NCI-H2029 treated with DMSO at 0.1 percent for 48 hours (cell line): ENCODE data around the gene CYTIP.

Source experiments
- DNase-seq: peaks from one replicate; lab custom pipeline; 2025; lab: John Stamatoyannopoulos, UW

The CYTIP gene

DNA sequence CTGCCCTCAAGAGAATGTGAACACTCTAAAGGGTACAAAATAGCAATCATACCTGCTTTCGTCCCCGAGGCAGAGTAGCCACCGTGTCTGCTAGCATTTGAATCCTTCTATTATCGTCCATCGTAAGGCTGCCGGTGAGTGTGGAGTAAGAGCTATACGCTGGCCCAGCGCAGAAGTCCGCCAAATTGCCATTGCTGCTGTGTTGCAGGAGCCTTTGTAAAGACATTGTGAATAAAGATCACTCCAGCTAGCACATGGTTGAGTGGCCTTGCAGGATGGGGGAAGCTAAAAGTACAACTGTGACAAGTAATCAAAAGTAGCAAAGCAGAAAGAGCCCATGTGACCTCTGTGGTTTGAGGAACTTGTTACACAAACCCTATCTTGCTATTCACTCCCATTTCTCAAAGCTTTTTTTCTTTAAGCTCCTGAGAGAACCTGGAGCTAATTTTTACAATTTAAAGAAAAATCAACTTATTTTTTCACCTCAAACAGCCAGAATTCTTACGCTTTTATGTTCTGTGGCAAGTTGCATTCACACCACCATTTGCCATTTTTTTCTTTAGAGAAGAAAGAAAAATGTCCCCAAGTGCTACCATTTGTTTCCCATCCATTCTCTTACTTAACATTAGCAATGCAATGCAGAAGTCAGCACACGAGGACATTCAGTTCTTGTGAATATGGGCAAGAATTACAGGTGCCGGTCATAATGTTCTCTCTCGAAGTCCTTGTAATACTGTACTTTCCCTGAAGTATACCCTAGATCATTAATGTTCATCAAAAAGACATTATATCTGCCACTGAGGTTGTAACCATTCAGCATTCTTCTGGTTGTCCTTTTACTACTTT lies at the start of gene CYTIP:
TSS of gene CYTIP (minus strand) at position 295 of the 846 bp plus-strand sequence. CDS start at position 226, 69 bp downstream.
- no peak for DNase-seq

DNA sequence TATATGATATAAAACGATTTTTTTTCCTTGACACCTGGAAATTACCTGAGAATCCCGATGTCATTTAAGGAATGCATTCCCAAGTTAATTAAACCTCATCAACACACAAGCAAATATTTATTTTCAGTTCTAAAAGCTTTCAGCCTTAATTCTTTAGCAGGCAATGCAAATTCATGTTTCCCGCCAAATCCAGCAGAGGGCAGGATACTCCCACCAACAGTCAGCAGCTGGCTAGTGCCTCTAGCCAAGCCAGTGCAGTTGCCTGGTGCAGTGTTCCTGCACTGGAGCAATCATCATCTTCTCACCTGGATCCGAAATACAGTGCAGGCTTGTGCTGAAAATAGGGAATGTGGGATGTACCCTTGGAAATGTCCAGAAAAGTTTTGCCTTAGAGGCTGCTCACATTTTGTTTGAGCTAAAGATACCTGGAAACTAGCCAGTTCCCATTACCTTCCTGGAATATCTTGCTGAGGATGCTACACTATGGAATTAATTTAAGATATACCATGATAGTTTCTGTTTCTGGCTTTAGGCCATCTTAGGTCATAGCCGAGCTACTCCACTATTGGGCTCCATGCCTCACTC lies 48.4 kb upstream of the CYTIP start:
- peak; percentile 47 for DNase-seq

DNA sequence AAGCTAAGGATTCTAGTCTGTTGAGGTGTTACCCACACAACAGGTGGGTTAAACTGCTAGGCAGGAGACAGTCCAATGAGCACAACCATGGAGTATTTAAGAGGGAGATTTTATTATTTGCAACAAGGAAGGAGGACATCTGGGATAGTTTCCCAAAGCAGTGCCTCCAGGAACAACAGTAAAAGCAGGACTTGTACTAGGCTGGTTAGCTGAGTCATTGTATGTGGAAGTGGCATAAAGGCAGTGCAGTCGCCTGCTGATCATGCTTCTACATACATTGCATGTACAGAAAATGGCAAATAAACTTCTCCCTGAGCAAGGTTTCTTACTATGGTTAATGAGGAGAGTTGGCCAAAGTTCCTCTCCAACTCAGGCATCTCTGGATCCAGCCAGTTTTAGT lies 46.1 kb upstream of the CYTIP start:
- no peak for DNase-seq

DNA sequence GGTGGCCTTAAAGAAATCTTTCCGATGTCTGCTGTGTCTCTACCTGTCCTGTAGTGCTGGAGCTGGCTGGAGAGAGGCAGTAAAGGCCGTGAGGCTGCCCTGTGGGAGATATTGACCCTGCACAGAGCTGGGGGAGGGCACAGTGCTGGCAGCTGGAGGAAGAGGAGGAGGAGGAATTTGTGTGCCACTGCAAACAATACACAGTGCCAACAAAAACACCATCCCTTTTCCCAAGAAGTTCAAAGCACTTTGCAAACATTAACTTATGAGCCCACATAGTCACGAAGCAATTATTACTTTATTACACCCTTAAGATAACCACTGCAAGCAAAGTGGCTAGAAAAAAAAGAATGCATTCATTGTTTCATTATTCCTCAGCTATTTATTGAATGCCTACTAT lies 45.0 kb upstream of the CYTIP start:
- DNase-seq, result peak; percentile 8

DNA sequence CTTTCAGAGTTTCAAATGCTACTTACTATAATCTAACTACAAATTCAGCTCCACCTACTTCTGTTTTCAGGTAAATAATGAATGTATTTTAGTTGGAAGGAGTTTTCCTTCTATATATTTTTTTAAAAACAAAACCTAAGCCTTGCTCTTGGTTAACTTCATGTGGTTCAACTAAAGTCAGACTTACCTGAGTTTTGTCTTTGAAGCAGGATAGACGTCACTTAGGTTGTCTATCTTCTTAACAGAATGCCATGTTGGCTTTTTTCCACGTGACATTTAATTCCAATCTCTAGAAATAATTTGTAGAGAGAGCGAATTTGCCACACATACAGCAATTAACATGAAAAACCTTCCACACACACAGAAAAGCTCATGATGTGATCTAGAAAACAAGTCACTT lies 43.9 kb upstream of the CYTIP start:
- DNase-seq, result no peak

DNA sequence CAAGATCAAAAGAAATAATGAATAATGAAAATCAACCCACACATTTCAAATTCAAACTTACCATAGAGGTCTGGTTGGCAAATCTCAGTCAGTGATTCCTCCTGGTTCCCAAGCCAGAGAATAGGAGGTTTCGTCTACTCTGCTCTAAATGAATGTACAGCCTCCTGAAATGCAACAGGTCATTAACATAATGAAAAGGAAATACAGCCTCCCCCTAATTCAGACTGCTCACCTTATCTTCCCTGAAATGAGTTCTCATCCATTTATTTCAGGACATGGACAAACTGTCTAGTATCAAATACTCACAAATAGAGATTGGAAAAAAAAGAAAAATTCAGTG lies 43.4 kb upstream of the CYTIP start:
- DNase-seq, result no peak

DNA sequence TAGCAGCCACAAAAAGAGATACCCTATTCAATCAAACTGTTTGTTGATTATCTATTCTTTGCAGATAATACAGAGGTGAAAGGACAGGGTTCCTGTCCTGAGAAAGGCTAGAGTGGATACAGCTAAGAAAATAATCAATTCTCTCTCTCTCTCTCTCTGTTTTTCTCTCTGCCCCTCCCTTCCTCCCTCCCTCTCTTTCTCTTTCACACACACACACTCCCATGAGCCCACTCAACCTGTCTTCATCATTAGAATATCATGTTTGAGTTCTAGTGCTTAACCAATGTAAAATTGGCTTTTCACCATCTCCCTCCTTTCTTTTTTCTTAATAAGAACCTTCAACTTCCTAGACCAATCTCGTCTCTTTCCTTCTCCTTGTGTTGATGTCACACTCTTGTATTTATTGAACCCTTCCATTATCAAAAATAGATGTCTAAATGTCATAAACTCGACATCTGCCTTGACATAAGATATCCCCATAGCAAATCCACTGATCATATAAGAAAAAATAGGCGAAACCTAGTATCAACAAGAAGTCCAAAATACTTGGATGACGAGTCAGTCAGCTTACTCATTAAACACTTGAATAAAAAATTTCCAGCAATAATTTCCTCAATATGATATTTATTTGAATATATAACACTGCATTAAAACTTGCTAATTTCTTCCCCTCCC lies 42.8 kb upstream of the CYTIP start:
- DNase-seq, result no peak

DNA sequence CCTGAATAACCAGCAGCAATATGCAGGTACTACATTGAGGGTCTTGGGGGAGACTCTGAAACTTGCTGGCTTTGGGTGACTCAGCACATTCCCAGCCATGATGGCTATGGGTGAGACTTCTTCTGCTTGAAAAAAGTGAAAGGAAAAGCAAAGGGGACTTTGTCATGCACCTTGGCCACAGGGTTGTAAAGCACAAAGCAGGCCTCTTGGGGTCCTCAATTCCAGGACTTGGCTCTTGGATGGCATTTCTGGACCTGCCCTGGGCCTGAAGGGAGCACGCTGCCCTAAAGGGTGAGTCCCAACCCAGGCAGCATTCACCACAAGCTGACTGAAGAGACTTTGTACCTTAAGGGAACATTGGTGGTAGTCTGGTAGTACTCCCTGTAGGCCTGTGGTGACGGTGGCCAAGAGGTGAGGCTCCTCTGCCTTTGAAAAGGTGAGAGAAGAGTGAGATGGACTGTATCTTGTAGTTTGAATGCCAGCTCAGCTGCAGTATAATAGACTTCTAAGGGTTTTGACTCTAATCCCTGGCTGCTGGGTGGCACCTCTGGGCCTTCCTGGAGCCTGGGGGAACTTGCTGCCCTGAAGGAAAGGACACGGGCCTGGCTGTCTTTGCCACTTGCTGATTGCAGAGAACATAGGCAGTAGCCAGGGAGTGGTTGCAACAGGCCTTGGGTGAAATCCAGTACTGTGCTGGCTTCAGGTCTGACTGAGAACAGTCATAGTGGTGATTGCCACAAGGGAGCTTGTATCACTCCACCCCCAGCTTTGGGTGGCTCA lies 36.5 kb upstream of the CYTIP start:
- no peak for DNase-seq

DNA sequence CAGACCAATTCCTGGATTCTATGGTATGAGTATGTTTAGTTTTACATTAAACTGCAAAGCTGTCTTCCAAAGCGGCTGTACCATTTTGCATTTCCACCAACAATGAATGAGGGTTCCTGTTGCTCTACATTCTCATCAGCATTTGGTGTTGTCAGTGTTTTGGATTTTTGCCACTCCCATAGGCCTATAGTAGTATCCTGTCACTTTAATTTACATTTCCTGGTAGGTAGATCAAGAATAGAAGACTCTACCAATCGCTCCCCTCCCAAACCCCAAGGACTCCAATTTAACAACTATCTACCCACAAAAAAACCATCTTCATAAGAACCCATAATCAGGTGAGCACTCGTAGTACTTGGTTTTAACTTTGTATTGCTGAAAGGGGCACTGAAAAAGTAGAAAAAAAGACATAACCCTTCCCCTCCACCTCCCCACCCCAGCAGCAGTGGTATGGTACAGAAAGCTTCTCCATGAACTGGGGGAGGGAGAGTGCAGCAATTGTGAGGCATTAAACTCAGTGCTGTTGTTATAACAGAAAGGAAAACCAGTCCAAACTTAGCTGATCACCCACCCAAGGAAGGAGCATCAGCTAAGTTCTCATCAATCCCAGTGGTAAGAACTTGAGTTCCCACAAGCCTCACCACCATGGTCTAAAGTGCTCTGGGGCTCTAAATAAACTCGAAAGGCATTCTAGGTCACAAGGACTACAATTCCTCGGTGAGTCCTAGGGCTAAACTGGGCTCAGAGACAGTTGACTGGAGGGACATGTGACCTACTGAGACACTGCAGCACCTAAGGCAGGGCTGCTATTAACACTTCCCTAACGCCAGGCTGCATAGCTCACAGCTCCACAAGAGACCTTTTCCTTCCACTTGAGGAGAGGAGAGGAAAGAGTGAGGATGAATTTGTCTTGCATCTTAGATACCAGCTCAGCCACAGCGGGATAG lies 35.5 kb upstream of the CYTIP start:
- no peak for DNase-seq

DNA sequence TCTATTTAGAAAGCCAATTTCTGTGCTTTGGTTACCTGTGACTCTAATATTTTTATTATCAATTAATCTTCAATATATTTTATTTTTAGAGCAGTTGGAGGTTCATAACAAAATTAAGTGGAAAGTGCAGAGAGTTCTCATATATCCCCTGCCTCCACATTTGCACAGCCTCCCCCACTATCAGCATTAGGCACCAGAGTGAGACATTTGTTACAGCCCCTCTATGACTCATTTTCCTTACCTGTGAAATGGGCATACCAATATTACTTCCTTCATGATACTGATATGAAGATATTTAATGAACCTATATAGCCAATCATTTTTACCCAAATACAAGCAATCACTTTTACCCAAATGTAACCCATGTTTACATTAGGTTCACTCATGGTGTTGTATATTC lies 34.0 kb upstream of the CYTIP start:
- no peak for DNase-seq

DNA sequence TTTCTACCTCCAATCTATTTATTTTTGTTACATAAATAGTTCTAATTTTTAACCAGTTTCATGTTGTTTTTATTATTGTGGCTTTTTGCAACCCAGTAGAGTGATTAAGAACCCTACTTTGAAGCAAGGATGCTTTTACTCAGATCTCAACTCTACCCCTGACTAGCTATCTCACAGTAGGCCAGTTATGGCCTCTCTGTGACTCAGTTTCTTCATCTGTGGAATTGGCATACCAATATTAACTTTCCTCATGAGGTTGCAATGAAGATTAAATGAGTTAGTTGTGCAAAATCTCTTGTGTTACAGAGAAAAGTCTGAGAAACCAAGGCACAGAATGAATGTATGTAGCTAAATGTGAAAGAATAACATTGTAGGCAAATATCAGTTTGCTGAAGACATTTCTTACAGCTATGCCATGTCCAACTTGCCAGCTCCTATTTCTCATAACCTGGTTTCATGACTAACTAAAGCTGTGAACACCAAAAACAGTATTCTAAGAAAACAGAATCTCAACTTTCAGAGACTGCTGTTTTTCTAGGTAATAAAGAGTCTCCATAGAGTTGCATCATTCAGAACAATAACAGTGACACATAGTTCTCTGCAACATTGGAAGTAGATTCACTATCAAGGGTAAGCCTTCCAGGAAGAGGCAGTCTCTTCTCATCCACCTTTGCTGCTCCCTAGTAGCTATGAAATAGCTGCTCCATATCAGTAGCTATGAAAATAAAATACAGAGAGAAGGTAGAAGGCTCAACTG lies 33.2 kb upstream of the CYTIP start:
- no peak for DNase-seq

DNA sequence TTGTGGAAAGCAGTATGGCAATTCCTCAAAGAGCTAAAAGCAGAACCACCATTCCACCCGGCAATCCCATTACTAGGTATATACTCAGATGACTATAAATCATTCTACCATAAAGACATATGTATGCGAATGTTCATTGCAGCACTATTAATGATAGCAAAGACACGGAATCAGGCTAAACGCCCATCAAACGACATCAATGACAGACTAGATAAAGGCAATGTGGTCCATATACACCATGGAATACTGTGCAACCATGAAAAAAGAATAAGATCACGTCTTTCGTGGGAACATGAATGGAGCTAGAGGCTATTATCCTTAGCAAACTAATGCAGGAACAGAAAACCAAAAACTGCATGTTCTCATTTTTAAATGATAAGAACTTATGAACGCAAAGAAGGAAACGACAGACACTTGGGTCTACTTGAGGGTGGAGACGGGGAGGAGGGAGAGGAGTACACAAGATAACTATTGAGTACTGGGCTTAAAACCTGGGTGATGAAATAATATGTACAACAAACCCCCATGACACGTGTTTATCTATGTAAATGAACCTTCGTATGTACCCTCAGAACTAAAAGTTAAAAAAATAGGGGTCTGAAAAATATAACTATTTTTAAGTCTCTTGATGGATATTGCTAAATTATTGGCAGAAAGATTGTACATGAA lies 32.0 kb upstream of the CYTIP start:
- DNase-seq, result no peak

DNA sequence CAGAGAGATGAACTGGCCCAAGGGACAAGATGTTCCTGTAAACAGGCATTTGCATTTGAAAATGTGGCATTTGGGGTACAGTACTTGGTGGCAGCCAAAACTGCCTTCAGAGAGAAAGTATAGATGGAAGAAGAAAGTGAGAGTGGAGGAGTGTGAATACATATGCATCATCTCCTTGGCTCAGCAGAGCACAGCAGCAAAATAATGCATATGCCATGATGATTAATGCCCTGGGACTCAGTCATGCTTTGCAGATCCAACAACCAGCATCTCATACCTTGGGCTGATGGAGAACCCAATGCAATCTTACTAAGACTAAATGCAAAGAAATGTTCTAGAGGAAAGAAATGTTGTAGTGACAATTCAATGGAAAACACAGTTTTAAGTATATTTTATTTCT lies 29.7 kb upstream of the CYTIP start:
- DNase-seq, result no peak

DNA sequence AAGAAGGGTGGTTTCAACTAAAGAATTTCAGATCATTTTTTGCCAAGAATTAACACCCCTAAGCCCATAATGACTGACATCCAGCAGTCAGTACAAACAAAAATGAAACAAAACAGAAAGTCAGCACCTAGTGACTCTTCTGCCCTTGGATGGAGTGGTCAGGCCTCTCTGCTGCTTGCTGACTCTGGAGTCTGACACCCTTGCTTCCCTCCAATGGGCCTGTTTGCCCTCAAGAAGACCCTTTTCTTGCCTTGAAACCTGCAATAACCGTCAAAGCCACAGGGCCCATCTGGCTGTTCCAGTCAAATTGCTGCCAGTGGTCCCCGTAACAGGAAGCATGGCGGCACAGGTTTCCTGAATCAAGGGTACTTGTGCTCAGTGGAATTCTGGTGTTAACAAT lies 27.2 kb upstream of the CYTIP start:
- DNase-seq, result no peak

DNA sequence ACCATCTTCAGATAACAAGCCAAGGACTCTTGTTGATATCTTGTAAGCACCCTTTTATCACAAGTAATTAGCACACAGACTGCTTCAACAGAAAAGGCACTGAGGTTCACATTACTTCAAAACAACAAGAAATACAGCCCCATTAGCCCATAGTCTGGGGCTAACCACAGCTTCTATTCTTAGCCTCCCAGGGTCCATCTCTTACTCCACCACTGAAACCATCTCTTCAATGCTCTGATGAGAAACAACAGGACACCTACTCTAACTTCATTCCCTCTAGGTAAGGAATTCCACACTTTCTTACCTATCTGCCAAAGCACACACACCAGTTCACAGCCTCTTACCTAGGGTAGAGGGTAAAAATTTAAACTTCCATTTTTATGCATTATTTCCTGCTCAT lies 26.4 kb upstream of the CYTIP start:
- DNase-seq, result no peak

DNA sequence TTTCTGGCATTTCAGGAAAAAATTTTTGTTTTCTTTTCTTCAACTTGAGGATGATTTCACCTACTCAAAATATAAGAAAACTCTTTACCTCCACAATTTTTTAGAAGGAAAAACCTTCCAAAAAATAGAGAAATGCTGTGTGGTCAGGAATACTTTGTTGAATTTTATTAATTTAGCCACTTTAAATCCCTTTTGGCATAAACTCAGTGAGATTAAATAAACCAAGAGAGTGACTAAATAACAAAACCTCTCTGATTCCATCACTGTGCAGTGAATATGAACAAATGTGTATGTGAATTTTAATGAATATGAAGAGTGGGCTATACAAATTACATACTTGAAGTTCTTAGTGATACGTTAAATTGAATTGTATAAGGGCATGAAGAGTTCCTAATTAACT lies 25.8 kb upstream of the CYTIP start:
- no peak for DNase-seq

DNA sequence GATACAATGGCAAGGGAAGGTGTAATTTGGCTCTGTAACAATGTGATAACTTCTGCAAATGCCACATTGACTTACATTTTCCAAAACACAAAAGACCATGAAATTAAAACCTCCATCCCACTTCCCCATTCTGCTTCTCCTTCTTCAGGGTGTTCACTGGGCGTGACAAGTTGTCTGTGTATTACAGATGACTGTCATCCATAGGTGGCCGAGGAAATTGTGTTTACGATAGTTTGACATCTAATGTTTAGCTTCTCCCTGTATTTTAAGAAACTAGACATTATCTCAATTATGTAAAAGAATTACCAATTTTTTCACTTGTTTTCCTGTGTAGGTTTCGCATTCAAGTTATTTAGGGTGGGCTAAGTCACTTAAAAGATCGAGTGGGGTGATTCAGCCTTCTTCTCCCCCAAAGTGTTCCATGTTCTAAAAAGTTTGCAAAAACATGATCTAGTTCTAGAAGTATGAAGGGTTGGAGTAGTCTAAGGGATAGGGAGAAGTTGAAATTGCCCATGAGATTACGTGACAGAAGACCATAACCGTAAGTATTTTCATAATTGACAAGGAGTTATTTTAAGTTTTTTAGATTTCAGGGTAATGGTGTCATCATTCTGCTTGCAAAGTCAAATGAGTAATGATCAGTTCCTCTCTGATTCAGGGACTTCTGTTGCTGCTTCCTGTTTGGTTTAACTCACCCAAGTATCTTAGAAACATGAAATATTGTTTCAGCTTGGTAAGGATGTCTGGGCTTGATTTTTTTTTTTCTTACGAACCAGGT lies 25.2 kb upstream of the CYTIP start:
- no peak for DNase-seq

DNA sequence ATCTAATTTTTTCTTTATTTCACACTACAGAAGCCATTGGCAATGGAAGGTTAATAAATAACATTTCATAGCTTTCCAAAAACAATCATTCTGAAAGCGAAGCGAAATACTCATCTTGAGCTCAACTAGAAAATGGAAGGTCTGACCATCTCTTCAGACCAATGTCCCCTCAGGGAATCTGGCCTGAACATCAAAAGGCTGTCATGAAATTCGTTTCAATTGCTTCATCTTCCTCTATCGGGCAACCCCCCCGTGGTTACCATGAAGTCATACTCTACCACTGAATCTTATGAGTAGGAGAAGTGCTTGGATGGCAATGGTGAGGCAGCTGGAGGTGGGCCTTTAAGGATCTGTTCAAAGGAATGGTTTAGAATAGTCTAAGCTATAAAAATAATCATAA lies 22.9 kb upstream of the CYTIP start:
- no peak for DNase-seq

DNA sequence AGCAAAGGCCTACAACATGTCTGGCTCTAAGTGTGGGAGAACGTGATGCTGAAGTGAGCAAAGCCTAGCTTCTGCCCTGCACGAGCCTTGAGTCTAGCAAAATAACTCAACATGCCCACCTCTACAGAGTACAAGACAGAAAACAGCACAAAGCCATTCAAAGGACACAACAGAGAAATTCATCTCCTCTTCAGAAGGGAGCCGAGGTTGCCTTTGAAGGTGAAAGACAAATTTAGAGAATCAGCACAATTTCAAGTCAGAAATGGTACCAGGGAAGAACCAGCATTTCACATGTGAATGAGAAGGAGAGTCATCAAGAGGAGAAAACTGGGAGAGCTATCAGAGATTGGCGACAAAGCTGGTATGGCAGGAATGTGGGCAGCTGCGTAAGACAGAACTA lies 21.7 kb upstream of the CYTIP start:
- no peak for DNase-seq
